HG02885 (cell line): ENCODE data around the gene MFF.
"Not testable (repeated sequence)": the region's sequence is repeated elsewhere in the genome, so short reads cannot be mapped to it uniquely, and the experiment has no call there.

Experiments used
- ATAC-seq: cut with Tn5 transposase; IDR thresholded peaks from one replicate; pipeline ENCODE4 v1.9.1; 2021; ENCODE audit warnings: mild to moderate bottlenecking; ENCODE audit not compliant: unreplicated experiment, poor library complexity

The MFF gene

DNA sequence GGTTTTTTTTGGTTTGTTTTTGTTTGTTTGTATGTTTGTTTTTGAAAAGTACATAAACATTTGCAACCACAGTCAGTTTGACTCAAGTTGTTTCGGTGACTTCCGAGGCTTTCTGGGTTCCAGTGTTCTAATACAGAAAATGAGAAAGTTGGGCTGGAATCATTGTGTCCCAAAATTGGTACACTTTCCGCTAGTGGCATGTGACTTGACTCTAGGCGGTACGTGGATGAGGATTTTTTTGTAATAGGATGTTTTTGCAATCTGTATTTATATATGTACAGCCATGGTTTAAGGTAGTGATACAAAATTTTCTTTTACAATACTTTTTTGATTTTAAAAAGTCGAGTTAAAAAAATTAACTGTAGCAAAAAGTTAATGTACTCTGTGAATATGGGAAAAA, 1.7 kb downstream of the MFF start:
- ATAC-seq, result no peak

GRCh38 chr2:227335713-227336112, 10.7 kb downstream of the MFF start:
- no peak for ATAC-seq

DNA sequence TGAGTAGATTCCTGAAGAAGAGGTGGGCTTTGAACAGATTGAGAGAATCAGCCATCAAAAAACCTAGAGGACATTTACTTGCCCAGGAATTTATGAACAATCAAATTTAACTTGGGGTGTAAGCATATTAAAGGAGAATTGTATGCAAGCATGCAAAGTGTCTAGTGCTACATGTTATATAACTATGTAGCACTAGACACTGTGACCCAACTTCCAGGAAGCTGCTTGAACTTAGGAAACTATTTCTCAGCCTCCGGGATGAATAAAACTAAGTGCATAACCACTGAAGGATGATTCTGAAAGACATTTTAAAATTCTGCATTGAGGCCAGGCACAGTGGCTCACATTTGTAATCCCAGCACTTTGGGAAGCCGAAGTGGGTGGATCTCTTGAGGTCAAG, 12.4 kb downstream of the MFF start:
- ATAC-seq, result no peak

- ATAC-seq, result no peak
Measured at GRCh38 chr2:227339098-227339599, 14.1 kb downstream of the MFF start.

DNA sequence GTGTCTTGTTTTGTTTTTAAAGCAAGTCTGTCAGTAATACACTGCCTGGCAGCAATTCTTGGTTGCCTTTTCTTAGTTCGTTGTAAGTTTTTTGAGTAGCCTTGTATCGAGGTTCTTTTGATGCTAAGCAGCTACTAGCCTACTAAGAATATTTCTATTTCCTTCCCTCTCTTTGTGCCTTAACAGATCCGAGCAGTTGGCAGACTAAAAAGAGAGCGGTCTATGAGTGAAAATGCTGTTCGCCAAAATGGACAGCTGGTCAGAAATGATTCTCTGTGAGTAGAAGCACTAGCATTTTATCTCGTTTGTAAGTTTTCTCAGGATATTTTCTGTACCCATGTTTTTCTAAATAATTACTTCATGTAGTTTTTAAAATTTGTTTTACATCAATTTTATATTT, 15.1 kb downstream of the MFF start:
- ATAC-seq, result no peak

DNA sequence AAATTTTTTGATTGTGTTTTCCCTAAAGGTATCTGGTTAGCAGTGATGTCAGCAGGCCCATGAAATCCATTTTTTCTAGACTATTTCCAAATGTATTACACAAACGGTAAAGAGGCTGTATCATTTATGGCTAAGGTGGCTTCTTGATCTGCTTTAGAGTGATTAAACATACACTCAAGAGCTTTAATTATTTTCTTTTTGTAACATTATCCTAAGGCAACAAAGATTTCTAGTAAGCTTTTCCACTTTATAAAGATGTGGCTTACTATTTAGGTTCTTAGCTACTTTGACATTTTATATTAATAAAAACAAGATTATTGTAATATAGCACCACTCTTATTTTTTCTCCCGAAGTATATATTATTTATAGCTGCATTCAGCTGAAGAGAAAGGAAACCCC, 16.5 kb downstream of the MFF start:
- ATAC-seq, result no peak

- no peak for ATAC-seq
Measured at GRCh38 chr2:227344231-227344630, 19.2 kb downstream of the MFF start.

GRCh38 chr2:227347117-227347516, 22.1 kb downstream of the MFF start:
- no peak for ATAC-seq

- ATAC-seq, result no peak
Measured at GRCh38 chr2:227348324-227348723, 23.3 kb downstream of the MFF start.

- no peak for ATAC-seq
Measured at GRCh38 chr2:227349989-227350612, 25.1 kb downstream of the MFF start.

GRCh38 chr2:227351639-227352038, 26.6 kb downstream of the MFF start:
- peak; percentile 87 for ATAC-seq

DNA sequence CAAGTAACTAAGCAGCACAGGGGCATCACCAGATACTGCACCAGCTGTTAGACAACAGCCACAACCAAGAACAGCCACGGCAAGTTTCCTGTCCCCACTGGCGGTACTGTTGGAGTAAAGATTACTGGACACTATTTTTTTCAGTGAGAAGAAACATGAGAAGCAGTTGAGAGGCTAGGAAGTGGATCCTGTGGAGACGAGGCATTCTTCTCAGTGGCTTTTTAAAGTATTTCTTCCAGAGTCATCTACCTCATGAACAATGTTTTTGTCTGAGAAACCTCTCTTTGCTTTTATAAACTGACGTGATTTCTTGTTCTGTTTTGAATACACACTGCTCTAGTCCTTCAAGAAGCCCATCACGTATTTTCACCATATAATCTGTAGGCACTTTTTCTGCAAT, 35.3 kb downstream of the MFF start:
- ATAC-seq, result no peak

- ATAC-seq, result no peak
Measured at GRCh38 chr2:227363756-227364155, 38.7 kb downstream of the MFF start.

DNA sequence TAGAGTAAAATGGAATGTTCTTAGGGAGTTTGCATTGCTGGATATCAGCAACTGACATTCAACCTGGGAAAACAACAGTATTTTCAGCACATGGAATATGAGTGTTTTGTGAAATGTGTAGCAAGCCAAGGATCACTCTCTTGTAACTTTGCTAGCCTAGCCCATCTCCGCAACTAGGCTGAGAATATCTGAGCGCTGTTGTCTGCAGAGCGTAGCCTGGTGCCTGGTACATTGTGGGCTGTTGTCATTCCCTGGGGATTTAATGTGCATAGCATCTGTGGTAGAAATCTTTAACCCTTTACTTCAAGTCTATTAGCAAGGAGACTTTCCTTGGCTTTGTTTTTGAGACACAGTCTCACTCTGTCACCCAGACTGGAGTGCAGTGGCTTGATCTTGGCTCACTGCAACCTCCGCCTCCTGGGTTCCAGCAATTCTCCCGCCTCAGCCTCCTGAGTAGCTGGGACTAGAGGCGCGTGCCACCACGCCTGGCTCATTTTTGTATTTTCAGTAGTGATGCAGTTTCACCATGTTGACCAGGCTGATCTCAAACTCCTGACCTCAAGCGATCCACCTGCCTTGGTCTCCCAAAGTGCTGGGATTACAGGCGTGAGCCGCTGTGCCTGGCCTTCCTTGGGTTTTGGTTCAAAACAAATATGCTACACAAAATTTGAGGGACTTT, 39.7 kb downstream of the MFF start:
- ATAC-seq, result not testable (repeated sequence)

DNA sequence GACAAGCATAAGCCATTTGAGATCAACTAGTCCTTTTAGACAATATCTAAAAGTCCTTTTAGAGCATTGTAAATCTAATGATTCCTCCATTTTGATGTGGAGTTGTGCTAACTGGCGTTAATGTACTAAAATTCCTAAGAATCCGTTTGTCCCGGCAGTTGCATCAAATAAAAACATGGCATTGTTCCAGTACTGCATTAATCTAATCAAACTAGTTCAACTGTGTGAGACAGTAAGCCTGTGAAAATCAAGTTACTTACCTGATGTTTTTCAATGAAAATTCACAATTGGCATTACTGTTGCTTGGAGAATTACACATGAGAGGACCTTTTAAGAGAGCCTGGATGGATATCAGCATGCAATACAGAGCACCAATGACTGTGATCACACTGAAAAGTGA, 40.8 kb downstream of the MFF start:
- ATAC-seq, result no peak

GRCh38 chr2:227366769-227367426, 41.8 kb downstream of the MFF start:
- no peak for ATAC-seq

- no peak for ATAC-seq
Measured at GRCh38 chr2:227367427-227367795, 42.4 kb downstream of the MFF start.

GRCh38 chr2:227368574-227368973, 43.5 kb downstream of the MFF start:
- no peak for ATAC-seq

- ATAC-seq, result no peak
Measured at GRCh38 chr2:227370092-227370491, 45.0 kb downstream of the MFF start.

DNA sequence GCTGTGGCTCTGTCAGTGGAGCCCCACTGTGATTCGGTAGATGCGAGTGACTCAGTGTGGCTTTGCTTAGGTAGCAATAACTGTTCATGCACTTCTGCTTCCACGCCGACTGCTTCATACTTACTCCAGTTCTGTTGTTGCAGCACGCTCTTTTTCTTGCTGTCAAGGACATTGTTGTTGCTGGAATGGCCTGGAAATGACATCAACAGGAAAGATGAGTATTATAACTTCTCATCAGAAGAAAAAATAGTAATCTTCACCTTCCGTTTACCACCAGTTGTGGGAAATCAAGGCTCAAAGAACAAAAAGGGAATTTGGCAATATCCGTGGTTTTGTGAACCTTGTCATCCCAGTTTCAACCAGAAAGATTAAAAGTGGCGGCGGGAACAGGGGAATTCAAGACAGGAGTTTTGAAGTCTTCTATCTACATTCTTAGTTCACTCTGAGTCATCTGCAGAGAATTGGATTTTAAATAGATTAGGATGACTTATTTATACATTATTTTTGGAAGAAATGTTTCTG, 45.8 kb downstream of the MFF start:
- ATAC-seq, result no peak

- ATAC-seq, result no peak
Measured at GRCh38 chr2:227373389-227373788, 48.3 kb downstream of the MFF start.
